ENCODE results near the gene APEH.

The APEH gene

GRCh38 chr3:49732597-49732996, 58.4 kb downstream of the APEH start:
- DNase-seq, result no peak

GRCh38 chr3:49733551-49733950, 59.4 kb downstream of the APEH start:
- DNase-seq, result no peak

Data from NCI-H1092 treated with DMSO at 0.1 percent for 48 hours (cell line).